ENCODE data around the gene TYK2.

TYK2 gene

GRCh38 chr19:10333758-10334587, 46.4 kb downstream of the TYK2 start:
- no peak for DNase-seq (ENCODE audit: low read depth)

DNA sequence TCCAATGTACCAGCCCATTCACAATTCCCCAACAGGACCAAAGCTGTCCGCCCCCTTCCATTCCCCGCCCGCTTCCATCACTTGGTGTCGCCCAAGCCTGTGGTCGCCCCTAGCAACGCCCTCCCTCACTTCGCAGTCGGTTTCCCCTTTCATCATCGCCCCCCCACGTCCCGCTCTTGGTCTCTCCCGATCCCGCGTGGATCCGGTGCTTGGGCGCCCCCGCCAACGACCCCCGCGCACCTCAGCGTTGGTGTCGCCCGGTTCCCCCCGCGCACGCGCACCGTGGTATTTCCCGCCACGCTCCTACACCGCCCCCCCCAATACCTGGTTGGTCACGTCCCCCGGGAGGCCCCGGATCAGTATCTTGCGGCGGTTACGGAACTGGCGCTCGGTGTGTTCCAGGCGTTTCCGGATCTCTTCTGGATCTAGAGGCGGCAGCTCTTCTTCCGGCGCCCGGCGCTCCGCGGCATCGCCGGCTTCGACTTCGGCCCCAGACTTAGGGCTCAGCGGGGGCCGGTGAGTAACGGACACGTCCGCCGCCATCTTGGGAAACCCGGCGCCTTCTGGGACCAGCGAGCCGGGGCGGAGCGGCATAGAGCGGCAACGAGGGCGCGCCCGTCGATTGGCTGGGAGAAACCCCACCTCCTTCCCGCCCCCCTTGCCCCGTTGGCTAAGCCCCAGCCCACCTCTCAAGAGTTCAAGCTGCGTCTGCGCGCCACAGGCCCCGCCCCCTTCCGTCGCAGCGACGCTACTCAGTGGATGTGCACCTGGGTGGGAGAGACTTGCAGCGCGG, 47.2 kb downstream of the TYK2 start, which contains the start of gene RAVER1:
Gene RAVER1 (minus strand): TSS at position 565 of the 793 bp plus-strand sequence. CDS start 22 bp downstream, at position 543.
- peak; percentile 95 for DNase-seq (ENCODE audit: low read depth)

GRCh38 chr19:10332158-10332964, 48.0 kb downstream of the TYK2 start:
- no peak for DNase-seq (ENCODE audit: low read depth)

DNA sequence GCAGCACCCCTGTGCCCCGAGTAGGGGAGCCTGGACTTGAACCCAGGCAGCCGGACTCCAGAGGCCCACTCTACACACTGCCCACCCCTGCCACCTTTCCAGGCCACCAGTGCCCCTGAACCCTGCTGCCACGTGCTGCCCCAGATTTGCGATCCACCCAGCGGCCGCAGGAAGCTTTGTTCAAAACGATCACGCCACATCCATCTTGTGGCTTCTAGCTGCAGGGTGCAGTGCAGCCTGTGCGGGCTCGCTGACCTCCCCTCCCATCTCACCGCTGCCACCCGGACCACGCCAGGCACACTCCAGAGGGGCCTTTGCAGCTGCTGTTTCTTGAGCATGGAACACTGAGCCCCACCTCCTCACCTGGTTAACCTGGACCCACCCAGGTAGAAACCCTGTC, 50.8 kb downstream of the TYK2 start:
- no peak for DNase-seq (ENCODE audit: low read depth)

DNA sequence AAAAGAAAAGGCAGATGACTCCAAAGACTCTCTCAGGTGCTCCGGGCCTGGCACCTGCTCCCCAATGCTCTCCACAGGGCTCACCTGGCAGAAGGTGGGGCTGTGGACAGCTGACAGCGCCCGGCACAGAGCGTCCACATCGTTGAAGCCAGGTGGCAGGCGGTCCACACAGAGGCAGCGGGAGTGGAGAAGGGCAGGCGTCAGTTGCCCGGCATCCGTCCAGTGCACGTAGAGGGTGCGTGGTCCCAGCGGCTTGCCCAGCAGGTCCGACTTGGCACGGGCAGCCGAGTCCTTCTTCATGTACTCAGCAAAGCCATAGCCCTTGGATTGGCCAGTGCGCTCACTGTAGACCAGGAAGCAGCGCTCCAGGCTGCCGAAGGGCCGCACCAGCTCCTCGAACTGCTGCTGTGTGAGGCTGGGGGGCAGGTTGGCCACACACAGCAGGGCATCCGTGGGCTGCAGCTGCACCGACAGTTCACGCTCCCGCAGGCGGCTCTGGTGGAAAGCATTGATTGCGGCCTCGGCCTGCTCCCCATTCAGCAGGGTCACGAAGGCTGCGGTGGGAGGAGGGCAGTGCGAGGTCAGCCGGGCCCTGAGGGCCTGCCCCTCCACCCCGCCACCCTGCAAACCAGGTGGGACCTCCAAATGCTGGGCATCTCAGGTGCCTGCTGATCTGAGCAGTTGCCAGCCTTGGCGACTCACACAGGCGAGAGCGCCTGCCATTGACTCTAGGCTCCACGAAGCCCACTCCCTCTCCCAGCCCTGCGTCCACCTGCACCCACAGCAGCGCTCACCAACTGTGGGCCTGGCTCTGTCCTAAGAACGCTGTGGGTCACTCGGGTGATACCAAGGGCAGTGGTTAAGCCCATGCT, 51.6 kb downstream of the TYK2 start:
- no peak for DNase-seq (ENCODE audit: low read depth)

DNA sequence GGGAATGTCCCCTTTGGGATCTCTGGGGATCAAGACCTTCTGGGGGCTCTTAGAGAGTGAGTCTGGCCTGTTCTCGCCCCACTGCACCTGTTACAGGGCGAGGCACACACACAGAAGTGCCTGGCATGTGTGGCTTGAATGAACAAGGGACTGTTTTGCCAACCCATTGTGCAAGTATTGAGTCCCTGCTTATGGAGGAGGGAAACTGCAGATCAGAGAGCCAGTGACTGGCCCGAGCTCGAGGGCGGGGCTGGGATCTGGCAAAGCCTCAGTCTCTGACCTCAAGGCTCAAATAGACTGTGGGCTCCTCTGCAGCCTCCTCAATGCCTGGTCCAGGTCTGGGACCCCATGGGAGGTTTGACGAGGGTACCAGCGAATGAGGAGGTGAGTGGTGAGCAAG, 52.6 kb downstream of the TYK2 start:
- no peak for DNase-seq (ENCODE audit: low read depth)

- DNase-seq (ENCODE audit: low read depth): no peak
Observed at GRCh38 chr19:10325732-10326131, 54.6 kb downstream of the TYK2 start.

GRCh38 chr19:10321874-10322835, 58.2 kb downstream of the TYK2 start:
- no peak for DNase-seq (ENCODE audit: low read depth)

GRCh38 chr19:10321417-10321797, 59.0 kb downstream of the TYK2 start:
- DNase-seq (ENCODE audit: low read depth): no peak

DNA sequence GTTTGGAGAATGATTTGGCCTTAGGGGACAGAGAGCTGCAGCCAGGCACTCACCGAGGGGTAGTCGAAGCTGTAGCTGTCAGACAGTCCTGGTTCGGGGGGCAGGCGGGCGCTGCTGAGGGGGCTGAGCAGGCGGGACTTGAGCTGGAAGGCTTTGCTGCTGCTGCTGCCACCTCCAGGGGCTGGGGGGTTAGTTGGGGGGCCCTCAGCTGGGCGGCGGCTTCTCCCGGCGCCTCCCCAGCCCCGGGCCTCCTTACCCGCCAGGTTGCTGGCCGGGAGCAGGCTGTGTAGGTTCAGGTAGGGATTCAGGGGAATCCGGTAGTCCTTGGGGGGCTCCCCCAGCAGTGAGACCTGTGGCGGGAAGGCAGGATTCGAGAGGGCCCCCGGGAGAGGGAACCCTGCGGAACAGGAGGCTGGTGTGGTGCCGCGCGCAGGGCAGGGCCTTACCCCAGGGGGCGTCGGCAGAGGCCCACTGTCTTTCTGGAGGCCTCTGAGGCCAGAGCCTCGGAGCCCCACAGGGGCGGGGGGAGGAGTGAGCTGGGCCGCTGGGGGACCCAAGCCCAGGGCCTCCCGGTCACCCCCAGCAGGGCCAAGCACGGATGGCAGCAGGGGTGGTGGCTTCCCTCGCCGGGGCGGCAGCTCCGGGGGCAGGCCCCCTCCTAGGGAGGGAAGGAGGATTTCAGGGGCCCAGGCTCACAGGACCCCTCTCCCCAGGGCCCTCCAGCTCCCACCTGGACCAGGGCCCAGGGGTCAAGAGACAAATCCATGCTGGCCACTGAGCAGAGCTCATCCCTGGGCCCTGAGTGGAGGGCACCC, 59.6 kb downstream of the TYK2 start:
- DNase-seq (ENCODE audit: low read depth): no peak

DNA sequence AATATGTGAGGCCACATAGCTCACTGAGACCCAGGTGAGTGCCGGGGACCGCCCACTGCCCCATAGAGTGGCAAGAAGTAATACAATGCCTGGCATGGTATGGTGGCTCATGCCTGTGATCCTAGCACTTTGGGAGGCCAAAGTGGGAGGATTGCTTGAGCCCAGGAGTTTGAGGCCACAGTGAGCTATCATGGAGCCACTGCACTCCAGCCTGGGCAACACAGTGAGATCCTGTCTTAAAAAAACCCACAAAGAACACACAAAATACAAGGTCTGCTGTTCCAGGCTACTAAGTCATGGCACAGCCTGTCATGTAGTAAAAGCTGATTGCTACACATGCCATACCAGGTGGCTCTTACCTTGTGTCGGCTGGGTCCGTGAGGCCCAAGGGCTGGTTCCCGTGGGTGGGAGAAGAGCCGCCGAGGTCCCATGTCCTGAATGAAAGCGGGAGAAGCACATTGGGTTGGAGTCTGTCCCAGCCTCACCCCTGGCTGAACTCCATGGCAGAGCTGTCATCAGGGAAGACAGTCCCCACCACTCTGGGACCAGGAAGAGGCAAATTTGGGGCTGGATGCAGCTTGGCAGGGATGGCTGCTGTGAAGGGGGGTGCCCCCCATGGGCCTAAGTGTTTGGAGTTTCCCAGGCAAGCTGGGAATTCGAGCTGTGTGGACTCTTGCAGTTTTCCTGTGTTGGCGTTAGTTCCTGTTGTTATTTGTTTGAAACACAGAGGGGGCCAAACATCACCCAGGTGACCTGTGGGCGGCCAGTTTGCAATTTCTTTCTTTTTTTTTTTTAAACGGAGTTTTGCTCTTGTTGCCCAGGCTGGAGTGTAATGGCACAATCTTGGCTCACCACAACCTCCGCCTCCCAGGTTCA, 61.3 kb downstream of the TYK2 start:
- no peak for DNase-seq (ENCODE audit: low read depth)

DNA sequence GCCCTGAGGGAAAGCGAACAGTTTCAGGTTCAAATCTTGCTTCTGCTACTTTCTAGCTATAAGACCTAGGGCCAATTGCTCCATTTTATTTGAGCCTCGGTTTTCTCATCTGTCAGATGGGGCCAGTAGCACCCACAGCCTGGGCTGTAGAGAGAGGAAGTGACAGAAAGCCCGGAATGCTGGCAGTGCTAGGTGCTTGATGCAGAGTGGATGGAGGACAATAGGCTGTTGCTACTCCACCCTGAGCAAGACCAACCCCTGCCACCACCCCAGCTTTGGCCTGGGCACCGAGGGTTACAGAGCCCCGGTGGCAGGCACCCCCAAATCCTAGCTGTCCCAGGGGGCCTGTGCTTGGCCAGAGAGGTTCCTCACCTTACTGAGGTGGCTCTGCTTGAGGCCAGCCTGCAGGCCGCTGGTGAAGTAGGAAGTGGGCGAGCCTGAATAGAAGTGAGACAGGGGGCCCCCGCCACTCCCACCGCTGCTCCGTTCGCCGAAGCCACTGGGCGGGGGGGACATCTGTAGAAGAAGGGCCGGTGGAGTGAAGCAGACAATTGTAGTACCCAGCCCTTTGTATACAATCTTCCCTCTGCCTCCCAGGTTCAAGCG, 62.4 kb downstream of the TYK2 start:
- no peak for DNase-seq (ENCODE audit: low read depth)

GRCh38 chr19:10317045-10317856, 63.1 kb downstream of the TYK2 start:
- no peak for DNase-seq (ENCODE audit: low read depth)

GRCh38 chr19:10316229-10317044, 63.9 kb downstream of the TYK2 start:
- DNase-seq (ENCODE audit: low read depth): no peak

GRCh38 chr19:10315335-10316214, 64.8 kb downstream of the TYK2 start, which contains the start of gene FDX2:
Gene FDX2, minus strand, starts transcription at chr19:10316015. Its CDS starts 19 bp downstream, at chr19:10315996.
- peak; percentile 48 for DNase-seq (ENCODE audit: low read depth)

All from amniotic epithelial cell (primary cell).